IMR-90 (cell line): ENCODE measurements around the gene ENOX1.

ENCODE experiments used
- CTCF ChIP-seq: conservative IDR thresholded peaks from 2 replicates; pipeline ENCODE4 v1.5.1; 2012; ENCODE audit warnings: mild to moderate bottlenecking, low read depth, low read length, improper control_type of control experiment
- POLR2A ChIP-seq: IDR thresholded peaks from 2 replicates; pipeline ENCODE4 v1.6.1; 2012; ENCODE audit warnings: mild to moderate bottlenecking, low read depth, low read length
- SMC3 ChIP-seq: fragments of 150-350 bp; IDR thresholded peaks from 2 replicates; pipeline ENCODE4 v1.6.1; 2016; ENCODE audit warnings: low read depth, mild to moderate bottlenecking, antibody characterized with exemption, low read length, moderate library complexity

GRCh38 chr13:43246382-43246781 lies 540.4 kb downstream of the ENOX1 start:
- TF ChIP-seq POLR2A (no peak), CTCF (no peak), SMC3 (no peak)
